Left colon (tissue), 2 donors: ENCODE measurements around the gene KIAA0586. TPM values are rescaled to one million over a fixed set of nuclear protein-coding genes. Genes with fewer than 3 reads are reported as not detected.
"Not testable (repeated sequence)": the region's sequence is repeated elsewhere in the genome, so short reads cannot be mapped to it uniquely, and the experiment has no call there.

ENCODE experiments used
- ATAC-seq: fragments of 200-7000 bp; cut with Tn5 transposase; one replicate; pipeline ENCODE4 v1.9.1; 2020; ENCODE audit warnings: mild to moderate bottlenecking, moderate library complexity
- DNase-seq, 2 donors: peaks; one replicate each; pipeline ENCODE4 v3.0.0-alpha.2; 2020
- intact Hi-C, 2 donors: fragments of 100-400 bp; cut with DNase I in 1 of 2; cut with micrococcal nuclease in 1 of 2; formaldehyde crosslinking; loops; one replicate each; pipeline versions ENCODE4 v1.11.2 to v1.14.0; 2022; cut with DNase I, micrococcal nuclease
- total RNA-seq, 2 donors: library from RNA; stranded (reverse); fragmentation: NEBNext Ultra II Directional; extraction: Animal tissue kit (Norgen Biotek cat#: 25700); gene quantifications; one replicate each; pipeline ENCODE4 v1.2.1, GENCODE V29; 2021
- donor health status: DM: no; HTN: no; CAD: no.
- donor health status: DM: yes; HTN: yes; CAD: no.

The KIAA0586 gene
- total RNA-seq, 2 donors from 2014 or later, result 13.1 to 13.6 TPM

DNA sequence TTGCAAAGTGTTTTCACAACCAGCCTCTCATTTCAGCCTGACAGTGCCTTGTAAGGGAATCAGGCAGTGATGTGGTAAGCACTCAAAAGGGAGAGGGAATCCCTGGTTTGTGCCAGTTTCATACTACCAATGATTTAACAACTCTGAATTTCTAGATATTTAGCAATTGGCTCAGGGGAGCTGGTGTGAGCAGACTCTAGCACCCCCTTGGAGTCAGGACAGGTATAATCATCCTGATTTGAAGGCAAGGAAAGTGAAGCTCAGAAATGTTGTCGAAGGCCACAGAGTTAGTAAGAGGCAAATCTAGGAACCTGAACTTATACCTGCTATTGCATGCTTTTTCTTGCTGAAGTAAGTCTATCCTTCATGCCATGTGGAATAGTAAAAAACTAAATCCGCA lies 147.1 kb downstream of the KIAA0586 start:
- intact Hi-C loops, result no loop called here
- DNase-seq (no peak), ATAC-seq (no peak)

DNA sequence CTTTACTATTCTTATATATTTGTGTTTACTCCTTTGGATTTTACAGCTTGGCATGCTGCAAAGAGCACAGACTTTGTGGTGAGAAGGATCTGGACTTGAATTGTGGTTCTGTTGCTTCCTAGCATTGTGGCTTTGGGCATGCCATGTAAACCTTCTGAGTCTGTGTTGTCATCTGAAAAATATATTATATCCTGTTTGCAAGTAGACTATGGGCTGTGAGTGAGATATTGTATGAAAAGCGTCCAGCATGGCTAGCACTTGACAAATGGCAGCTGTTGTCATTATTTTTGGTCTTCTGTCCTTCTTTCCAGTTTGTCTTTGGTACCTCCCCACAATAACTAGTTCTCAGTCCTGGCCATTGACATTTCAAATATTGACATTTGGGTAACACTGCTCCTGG lies 148.4 kb downstream of the KIAA0586 start:
- no peak for ATAC-seq
- intact Hi-C loops, result no loop called here
- no peak for DNase-seq

DNA sequence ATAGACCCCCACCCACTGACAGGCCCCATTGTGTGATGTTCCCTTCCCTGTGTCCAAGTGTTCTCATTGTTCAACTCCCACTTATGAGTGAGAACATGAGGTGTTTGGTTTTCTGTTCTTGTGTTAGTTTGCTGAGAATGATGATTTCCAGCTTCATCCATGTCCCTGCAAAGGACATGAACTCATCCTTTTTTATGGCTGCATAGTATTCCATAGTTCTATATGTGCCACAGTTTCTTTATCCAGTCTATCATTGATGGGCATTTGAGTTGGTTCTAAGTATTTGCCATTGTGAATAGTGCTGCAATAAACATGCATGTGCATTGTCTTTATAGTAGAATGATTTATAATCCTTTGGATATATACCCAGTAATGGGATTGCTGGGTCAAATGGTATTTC lies 152.5 kb downstream of the KIAA0586 start:
- intact Hi-C loops, ATAC-seq, DNase-seq: not testable (repeated sequence)

DNA sequence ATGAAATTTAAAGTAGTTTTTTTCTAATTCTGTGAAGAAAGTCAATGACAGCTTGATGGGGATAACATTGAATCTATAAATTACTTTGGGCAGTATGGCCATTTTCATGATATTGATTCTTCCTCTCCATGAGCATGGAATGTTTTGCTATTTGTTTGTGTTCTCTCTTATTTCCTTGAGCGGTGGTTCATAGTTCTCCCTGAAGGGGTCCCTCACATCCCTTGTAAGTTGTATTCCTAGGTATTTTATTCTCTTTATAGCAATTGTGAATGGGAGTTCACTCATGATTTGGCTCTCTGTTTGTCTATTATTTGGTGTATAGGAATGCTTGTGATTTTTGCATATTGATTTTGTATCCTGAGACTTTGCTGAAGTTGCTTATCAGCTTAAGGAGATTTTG lies 153.9 kb downstream of the KIAA0586 start:
- ATAC-seq, intact Hi-C loops, DNase-seq: not testable (repeated sequence)

DNA sequence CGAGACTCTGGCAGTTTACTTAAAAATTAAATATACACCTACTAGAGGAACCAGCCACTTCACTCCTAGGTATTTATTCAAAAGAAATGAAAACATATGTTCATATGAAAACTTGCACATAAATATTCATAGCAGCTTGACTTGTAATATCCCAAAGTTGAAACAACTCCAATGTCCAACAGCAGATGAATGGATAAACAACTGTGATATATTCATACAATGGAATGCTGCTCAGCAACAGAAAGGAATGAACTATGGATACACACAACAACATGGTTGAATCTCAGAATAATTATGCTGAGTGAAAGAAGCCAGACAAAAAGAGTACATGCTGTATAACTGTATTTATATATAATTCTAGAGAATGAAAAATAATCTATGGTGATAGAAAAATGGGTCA lies 156.9 kb downstream of the KIAA0586 start:
- intact Hi-C loops, result no loop called here
- ATAC-seq (no peak), DNase-seq (no peak)

DNA sequence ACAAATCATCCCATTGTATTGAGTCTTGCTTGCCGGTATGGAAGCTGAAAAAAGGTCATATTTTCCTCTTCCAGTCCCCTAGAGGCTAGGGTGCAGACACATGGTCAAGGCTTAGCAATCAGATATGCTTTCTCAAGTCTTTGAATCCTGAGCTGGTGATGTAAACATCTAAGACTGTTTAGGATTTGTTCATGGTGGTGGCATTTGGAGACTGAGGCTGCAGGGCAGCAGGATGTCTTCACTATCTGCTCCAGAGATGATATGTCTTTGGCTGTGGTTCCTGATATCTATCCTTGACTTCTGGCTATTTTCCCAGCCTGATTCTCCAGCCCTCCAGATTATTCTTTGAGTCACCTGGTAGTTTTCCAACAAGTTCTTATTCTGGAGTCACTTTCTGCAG lies 159.8 kb downstream of the KIAA0586 start:
- ATAC-seq (no peak), DNase-seq (no peak)
- intact Hi-C loops, result no loop called here

DNA sequence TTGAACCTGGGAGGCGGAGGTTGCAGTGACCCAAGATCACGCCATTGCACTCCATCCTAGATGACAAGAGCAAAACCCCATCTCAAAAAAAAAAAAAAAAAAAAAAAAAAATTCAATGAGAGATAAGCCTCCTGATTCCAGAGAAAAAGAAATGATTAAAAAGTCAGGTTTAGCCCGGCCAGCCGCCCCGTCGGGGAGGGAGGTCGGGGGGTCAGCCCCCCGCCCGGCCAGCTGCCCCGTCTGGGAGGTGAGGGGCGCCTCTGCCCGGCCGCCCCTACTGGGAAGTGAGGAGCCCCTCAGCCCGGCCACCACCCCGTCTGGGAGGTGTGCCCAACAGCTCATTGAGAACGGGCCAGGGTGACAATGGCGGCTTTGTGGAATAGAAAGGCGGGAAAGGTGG lies 160.8 kb downstream of the KIAA0586 start:
- intact Hi-C loops, ATAC-seq, DNase-seq: not testable (repeated sequence)

DNA sequence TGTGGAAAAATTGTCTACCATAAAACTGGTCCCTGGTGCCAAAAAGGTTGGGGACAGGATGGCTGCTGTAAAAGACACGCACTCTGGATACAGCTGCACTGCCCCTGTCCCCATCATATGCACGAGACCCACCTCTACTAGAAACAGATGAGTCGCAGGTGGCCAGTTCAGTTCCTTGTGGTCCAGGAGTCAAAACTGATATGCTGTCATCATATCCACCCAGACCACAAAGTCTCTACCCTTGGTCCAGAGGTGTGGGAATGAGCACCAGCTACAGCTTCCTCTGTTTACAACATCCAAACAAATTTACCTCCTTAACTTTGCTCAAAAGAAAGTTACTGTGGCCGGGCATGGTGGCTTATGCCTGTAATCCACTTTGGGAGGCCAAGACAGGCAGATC lies 166.5 kb downstream of the KIAA0586 start:
- intact Hi-C loops, result no loop called here

DNA sequence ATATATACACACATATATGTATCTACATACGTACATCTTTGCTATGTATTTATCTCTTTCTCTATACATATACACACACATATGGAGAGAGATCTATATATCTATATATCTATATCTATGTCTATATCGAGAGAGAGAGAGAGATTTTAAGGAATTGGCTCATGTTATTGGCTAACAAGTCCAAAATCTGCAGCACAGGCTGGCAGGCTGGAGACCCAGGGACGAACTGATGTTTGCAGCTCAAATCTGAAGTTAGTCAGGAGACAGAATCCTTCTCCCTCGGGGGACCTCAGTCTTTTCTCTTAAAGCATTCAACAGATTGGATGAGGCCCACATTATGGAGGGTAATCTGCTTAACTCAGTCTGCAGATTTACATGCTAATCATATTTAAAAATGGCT lies 169.5 kb downstream of the KIAA0586 start:
- DNase-seq (no peak), ATAC-seq (no peak)
- intact Hi-C loops, result no loop called here

More for the DNA sequence above, 166.5 kb downstream of the KIAA0586 start:
- DNase-seq (no peak), ATAC-seq (no peak)

DNA sequence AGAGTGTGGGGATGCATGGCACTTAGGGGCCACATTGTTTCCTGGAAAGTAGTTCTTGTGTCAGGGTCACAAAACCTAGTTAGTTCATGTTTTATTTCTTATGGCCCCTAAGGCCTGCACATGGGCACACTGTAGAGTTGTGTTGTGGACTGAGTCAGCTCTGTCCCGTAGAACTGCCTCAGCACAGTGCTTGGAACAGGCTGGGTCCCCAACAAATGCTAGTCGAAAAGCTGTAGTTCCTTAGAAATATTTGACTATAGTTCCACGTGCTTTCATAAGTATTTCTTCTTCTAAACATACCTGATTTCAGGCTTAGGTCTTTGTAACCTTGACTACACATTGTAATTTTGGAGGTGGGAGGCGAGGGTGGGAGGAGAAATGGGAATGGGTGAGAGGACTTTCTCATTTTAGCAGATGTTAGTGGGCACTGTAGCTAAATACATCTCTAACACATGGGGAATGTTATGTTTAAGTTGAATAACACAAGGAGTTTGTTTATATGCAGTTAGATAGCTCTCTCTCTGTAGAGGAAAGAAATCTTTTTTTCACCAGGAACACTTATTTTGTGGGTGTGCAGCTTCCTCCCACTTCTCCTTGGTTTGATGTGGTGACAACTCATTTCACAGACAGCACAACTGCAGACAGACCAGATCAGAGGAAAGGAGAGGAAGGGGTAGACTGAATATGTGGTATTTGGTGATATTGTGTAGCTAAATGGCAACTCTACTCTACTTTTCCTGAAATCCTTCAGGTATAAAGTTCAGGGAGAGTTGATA lies 170.7 kb downstream of the KIAA0586 start:
- ATAC-seq, result no peak
- intact Hi-C loops, result no loop called here
- DNase-seq, result no peak

DNA sequence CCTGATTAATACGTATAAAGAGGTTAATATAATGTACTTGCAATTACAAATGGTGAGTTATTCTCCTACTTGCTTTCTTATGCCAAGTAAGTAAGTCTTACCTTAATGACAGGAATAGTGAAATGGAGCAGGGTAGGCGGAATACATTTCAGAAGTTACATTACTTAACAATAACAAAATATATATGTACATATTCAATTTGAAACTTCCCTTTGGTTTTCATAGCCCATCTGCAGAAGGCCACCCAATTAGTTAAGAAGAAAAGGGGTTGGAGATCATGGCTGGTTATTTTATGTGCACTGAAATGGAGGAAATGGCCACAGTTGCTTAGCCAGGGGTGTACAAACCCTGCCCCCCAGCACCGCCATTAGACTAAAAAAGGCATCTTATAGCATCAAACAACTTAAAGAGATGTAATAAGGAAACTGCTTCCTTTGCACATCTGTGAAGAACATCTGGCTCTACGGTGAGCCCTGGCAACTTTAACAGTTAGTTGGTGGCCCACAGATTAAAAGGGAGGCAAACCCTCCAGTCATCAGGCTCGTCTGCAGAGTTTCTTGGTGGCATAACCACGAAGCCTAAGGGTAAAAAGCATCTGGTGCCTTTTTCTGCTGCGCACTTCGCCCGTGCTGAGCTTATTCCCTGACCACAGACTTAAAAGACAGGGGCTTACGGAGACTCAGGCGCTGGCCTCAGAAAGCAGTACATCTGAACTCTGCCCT lies 171.4 kb downstream of the KIAA0586 start:
- ATAC-seq, result no peak
- no peak for DNase-seq
- intact Hi-C loops, result no loop called here

DNA sequence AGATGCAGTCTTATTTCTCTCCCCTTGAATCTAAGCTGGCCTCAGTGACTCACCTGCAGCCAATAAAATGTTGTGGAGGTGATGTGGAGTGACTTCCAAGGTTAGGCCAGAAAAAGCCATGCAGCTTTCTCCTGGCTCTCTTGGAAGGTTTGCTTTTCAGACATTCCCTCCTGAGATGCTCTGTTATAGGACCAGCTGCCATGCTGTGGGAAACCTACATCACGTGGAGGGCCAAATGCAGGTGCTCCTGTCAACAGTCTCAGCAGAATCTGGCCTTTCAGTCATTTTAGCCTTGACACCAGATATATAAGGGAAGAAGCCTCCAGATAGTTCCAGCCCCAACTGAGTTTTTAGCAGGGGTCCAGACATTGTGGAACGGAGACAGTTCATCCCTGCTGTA lies 172.2 kb downstream of the KIAA0586 start:
- intact Hi-C loops, result no loop called here
- DNase-seq (no peak), ATAC-seq (no peak)

Other genes starting within 250 kb of the KIAA0586 start
- 10 to 100 TPM; 52.9 to 53.8 TPM for gene ACTR10, start 227.6 kb upstream of the KIAA0586 start, total RNA-seq
- gene PSMA3, start 182.9 kb upstream of the KIAA0586 start, total RNA-seq, result 100 to 1,000 TPM; 100 to 138 TPM
- 10 to 100 TPM; 23.4 to 34.0 TPM for gene ARID4A, start 129.2 kb upstream of the KIAA0586 start, total RNA-seq
- under 1 TPM; 0.73 to 0.79 TPM for gene TOMM20L, start 31.8 kb upstream of the KIAA0586 start, total RNA-seq
- 10 to 100 TPM; 22.8 to 25.5 TPM for gene TIMM9, start 188 bp upstream of the KIAA0586 start, total RNA-seq
- 1 to 10 TPM; 1.3 to 3.8 TPM for gene DACT1, start 210.2 kb downstream of the KIAA0586 start, total RNA-seq